KOPT-K1 (cell line): ENCODE results near the gene POLR2E.

Experiments used
- H3K27ac ChIP-seq: fragments of 200-600 bp; sonication (generic); 2 replicates; pipeline ENCODE4 v1.5.1; 2016; ENCODE audit warnings: antibody characterized with exemption, mild to moderate bottlenecking, low read depth, low read length; ENCODE audit not compliant: poor library complexity, severe bottlenecking
- H3K36me3 ChIP-seq: fragments of 200-600 bp; sonication (generic); 2 replicates; pipeline ENCODE4 v1.5.1; 2017; ENCODE audit warnings: antibody characterized with exemption, mild to moderate bottlenecking, low read length, moderate library complexity; ENCODE audit not compliant: insufficient read depth
- H3K9me3 ChIP-seq: fragments of 200-600 bp; sonication (generic); 2 replicates; pipeline ENCODE4 v1.5.1; 2017; ENCODE audit warnings: antibody characterized with exemption, low read length, mild to moderate bottlenecking; ENCODE audit not compliant: insufficient read depth, poor library complexity, severe bottlenecking

POLR2E gene

DNA sequence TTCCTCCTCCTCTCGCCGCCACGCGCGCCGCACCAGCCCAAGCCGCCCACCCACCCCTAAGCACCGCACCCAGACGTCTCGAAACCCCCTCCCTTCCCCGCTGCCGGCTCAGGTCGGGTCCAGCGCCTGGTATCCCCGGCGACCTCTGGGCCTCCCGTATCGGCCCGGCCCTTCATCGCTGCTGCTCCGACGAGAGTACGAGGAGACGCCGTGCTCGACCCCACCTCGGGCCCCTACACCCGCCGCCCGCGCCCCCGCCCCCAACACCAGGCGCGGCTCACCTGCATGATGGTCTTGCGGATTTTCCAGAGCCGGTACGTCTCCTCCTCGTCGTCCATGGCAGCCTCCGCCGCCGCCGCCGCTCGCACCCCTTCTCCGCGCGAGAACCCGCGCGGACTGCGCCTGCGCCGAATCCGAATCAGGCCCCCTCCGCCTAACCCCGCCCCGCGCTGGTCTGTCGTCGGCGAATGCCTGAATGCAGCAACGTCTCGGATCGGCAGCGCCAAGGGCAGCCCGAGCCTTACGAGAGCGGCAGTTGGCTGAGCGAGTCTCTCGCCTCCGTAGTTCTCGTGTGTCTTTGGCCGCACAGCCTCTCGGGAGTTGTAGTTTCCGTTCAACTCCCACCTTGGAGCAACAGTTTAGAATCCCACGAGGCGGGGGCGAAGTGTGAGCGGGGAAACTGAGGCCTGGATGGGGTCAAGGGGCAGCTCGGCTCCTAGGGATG lies at the start of gene POLR2E:
TSS of gene POLR2E (minus strand) at position 398 of the 724 bp plus-strand sequence. CDS start at position 338, 60 bp downstream.
- Histone ChIP-seq H3K27ac (peak within 1 kb of the TSS; percentile 64), H3K36me3 (peaks cover 36% of the 10 kb centered on the region), H3K9me3 (no peaks in the 10 kb centered on the region)

DNA sequence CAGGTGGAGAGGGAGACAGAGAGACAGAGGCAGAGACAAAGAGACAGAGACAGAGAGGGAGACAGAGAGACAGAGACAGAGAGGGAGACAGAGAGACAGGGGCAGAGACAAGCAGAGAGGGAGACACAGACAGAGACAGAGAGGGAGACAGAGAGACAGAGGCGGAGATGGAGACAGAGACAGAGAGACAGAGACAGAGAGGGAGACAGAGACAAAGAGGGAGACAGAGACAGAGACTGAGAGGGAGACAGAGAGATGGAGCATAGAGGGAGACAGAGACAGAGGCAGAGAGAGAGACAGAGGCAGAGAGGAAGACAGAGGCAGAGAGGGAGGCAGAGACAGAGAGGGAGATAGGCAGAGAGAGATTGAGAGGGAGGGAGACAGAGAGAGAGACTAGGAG lies 49.6 kb upstream of the POLR2E start:
- H3K36me3 ChIP-seq = peaks cover 6% of the 10 kb centered on the region; the same call in 1 of the 2 replicates

DNA sequence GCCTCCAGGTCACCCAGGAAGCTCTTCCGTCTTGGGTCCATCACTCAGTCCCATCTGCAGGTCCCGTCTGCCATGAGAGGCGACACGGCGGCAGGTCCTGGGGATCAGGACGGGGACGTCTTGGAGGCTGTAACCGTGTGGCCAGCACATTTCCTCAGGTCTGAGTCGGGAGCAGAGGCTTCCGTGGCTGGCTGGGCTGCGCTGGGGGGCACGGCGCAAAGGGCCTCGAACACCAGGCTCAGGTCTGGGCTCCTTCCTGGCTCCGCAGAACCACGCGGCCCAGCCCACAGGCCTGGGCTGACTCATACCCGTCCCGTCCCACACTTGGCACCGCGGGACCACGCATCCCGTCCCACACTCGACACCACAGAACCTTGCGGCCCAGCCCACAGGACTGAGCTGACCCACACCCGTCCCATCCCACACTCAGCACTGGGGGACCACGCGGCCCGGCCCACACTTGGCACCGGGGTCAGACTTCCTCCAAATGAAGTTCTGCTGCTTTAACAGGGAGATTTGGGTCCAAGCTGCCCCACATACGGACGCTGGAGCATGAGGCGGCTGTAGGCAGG lies 48.7 kb upstream of the POLR2E start:
- no peaks in the 10 kb centered on the region for H3K9me3 ChIP-seq
- H3K27ac ChIP-seq = no peak overlapping the region
- peaks cover 6% of the 10 kb centered on the region; the same call in 1 of the 2 replicates for H3K36me3 ChIP-seq

More for the DNA sequence above, 49.6 kb upstream of the POLR2E start:
- Histone ChIP-seq H3K9me3 (no peaks in the 10 kb centered on the region), H3K27ac (no peak overlapping the region)

DNA sequence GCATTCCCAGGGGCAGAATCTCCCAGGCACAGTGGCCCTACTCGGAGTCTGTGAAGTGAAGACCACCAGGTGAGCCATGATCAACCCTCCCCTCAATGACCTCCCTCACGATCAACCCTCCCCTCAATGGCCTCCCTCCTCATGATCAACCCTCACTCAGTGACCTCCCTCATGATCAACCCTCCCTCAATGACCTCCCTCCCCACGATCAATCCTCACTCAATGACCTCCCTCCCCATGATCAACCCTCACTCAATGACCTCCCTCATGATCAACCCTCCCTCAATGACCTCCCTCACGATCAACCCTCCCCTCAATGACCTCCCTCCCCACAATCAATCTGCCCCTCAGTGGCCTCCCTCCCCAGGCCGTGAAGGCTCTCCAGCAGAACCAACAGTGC lies 46.8 kb upstream of the POLR2E start:
- Histone ChIP-seq H3K36me3 (peaks cover 6% of the 10 kb centered on the region; the same call in 1 of the 2 replicates), H3K27ac (no peak overlapping the region), H3K9me3 (no peaks in the 10 kb centered on the region)

DNA sequence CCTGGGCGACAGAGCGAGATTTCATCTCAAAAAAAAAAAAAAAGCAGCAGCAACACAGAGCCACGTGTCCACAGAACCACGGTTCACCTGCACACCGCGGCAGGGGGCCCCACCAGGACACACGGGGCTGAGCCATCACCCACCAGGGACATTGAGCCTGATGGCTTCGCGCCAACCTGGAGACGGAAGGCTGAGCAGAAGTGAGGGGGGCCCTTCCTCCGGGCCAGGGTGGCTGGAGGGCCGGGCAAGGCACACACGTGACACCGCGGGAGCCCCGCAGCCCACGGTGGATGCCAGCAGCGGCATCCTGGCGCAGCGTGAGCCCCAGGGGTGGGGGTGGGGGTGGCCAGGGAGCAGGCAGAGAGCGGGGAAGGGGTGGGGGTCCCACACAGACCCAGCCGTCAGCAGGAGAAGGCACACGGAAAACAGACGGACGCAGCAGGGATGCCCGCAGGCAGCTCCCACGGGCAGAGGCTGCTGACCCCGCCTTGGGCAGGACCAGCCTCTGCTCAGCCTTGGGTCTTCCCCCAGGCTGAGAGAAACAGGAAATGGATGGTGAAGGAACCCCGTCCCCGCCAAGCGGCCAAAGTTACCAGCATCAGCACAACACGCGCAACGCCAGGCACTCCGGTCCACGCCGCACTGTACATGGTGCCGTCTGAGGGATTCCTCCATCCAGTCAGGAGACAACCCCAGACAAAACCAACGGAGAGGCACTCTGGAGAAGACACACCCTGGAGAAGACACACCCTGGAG lies 45.3 kb upstream of the POLR2E start:
- Histone ChIP-seq H3K27ac (no peak overlapping the region), H3K36me3 (peaks cover 6% of the 10 kb centered on the region; the same call in 1 of the 2 replicates), H3K9me3 (no peaks in the 10 kb centered on the region)

DNA sequence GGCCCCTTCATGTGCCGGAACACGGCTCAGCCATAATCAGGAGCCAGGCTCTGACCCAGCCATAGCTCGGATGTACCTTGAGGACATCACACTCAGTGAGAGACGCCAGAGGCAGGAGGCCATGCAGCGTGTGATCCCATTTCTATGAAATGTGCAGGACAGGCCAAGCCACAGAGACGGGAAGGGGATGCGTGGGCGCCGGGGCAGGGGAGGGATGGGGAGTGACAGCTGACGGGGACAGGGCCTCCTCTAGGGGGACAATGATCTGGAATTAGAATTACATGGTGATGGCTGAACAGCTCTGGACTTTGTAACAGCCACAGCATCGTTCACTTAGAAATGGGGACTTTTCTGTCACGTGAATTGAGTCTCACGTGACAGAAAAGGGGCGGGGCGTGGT lies 44.0 kb upstream of the POLR2E start:
- H3K27ac ChIP-seq = no peak overlapping the region
- H3K36me3 ChIP-seq = peaks cover 6% of the 10 kb centered on the region; the same call in 1 of the 2 replicates
- H3K9me3 ChIP-seq = no peaks in the 10 kb centered on the region

DNA sequence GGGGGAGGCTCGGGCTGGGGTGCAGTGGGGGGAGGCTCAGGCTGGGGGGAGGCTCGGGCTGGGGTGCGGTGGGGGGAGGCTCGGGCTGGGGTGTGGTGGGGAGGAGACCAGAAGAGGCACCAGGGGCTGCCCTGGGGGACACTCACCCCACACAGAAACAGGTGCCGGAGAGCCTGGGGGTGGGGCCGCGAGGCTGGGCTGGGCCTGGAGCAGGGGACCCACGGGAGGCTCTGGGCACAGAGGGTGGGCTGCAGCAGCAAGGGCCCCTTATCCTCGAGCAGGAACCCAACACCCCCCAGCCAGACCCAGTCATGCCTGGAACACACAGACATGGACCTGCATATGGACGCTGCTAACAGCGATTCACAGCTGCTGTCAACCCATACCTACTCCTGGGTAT lies 42.9 kb upstream of the POLR2E start:
- peaks cover 6% of the 10 kb centered on the region; the same call in 1 of the 2 replicates for H3K36me3 ChIP-seq
- H3K27ac ChIP-seq = no peak overlapping the region
- no peaks in the 10 kb centered on the region for H3K9me3 ChIP-seq

DNA sequence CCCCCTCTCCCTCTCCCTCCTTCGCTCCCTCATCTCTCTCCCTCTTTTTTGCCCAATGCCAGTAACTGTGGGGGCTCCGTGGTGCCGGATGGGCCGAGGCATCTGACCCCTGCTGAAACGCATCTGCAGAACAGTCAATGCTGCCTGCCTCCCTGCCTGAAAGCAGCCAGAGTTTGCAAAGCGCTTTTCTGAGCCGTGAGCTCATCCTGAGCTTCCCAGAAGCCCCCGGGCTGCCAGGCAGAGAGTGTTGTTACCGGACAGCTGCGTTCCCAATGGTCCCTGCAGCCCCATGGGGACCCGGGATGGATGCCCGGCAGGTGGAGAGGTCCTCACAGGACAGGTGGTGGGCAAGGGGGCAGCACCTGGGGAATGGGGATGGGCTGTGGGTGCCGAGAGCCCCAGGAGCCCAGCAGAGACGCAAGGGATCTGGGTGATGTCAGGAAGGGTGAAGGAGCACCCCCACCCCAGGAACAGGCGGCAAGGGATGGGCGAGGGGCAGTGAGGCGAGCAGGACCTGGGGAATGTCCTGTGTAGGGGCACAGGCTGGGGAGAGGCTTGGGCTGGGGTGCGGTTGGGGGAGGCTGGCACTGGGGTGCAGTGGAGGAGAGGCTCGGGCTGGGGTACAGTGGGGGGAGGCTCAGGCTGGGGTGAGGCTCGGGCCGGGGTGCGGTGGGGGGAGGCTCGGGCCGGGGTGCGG lies 41.6 kb upstream of the POLR2E start:
- Histone ChIP-seq H3K36me3 (no peaks in the 10 kb centered on the region; the same call in 1 of the 2 replicates), H3K9me3 (no peaks in the 10 kb centered on the region), H3K27ac (no peak overlapping the region)

DNA sequence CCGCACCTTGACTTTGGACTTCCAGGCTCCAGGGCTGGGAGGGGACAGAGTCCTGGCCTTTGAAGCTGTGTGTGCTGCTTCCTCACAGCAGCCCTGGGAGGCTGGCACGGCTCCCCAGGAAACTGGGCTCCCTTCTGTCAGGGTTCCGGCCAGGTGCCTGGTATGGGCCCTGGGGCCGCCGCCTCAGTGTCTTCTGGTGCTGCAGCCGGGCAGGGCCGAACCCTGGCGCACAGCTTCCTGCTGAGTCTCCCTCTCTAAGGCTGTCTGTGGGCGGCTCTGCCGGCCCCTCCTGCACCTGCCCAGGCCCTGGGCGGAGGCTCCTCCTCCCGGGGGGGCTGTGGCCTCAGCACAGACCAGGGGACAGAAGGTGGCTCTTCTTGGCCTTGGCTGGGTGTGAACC lies 41.0 kb upstream of the POLR2E start:
- Histone ChIP-seq H3K27ac (no peak overlapping the region), H3K36me3 (no peaks in the 10 kb centered on the region; the same call in 1 of the 2 replicates), H3K9me3 (no peaks in the 10 kb centered on the region)

DNA sequence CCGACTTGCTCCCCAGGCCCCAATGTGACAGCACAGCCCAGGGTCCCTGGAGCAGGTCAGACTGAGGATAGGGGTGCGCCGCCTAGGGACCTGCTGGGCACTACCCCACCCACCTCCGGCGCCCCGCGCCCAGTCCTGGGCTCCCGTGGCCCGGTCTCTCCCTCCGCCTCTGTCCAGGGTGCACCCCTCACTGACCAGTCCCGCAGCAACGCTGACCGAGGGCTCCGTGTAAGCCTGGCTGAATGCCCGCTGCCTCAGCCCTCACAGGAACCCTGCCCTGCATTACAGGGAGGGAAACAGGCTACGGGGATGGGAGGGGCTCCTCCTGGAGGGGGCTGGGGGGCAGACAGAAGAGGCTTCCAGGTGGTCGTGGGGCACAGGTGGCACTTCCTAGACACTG lies 40.3 kb upstream of the POLR2E start:
- Histone ChIP-seq H3K36me3 (no peaks in the 10 kb centered on the region; the same call in 1 of the 2 replicates), H3K27ac (peak overlapping the region; percentile 9), H3K9me3 (no peaks in the 10 kb centered on the region)

DNA sequence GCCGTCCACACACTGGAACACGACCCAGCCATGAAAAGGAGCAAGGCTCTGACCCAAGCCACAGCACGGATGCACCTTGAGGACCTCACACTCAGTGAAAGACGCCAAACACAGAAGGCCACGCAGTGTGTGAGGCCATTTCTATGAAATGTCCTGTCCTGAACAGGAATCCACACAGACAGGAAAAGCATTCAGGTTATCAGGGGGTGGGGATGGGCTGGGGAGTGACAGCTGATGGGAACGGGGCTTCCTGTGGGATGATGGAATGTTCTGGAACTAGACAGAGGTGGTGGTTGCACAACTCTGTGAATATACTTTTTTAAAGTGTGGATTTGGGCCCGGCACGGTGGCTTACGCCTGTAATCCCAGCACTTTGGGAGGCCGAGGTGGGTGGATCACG lies 39.3 kb upstream of the POLR2E start:
- H3K27ac ChIP-seq = no peak overlapping the region
- H3K9me3 ChIP-seq = no peaks in the 10 kb centered on the region
- H3K36me3 ChIP-seq = no peaks in the 10 kb centered on the region; the same call in 1 of the 2 replicates

DNA sequence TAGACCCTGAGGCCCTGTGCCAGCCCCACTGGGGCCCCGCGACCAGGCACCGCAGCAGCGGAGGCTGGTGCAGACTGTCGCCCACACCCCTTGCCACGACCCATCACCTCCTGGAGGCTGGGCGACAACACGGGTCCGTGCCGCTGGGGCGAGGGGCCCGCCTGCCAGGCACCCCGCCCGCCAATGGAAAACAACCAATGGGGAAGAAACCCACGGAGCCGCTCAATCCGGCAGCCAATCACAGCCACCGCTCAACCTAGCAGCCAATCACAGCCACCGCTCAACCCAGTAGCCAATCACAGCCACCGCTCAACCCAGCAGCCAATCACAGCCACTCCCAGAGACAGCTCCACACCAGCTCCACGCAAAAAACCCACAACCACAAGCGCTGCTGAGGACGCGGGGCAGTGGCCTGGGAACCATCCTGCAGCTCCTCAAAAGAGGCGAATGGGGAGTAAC lies 38.3 kb upstream of the POLR2E start:
- Histone ChIP-seq H3K9me3 (no peaks in the 10 kb centered on the region), H3K36me3 (no peaks in the 10 kb centered on the region; the same call in 1 of the 2 replicates), H3K27ac (no peak overlapping the region)

DNA sequence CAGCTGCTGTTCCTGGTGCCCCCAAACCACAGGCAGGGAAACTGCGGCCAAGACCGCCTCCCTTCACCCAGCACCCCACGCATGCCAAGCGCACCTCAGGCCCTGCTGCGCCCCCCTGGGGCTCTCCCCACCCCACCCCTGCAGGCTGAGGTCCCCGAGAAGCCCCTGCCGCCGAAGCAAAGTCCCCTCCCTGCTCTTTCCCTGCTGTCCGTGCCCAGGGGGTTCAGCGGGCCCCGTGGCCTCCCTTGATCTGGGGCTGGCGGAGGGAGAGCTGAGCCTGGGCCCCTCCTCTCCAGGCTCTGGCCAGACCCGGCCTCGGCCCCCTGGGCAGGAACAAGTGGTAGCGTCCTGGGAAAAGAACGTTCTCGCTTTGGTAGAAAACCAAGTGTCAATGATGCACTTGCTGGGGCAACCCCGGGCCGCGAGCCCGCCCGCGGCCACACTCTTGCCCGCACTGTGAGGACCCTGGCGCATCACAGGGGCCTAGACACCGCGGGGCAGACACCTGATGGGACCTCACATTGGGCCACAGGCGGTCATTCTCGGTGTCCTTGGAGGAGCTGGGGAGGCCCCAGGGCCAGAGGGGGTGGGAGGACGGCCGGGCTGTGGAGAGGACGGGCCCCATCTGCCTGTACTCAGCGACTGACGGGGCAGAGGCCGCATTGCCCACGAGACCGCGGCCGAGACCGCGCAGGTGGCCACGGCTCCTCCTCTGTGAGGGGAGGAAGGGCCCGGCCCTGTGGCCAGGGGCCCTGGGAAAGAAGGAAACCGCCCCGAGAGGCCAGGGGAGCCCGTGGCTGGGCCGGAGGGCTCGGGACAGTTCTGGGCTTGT lies 37.6 kb upstream of the POLR2E start:
- no peaks in the 10 kb centered on the region; the same call in 1 of the 2 replicates for H3K36me3 ChIP-seq
- peak overlapping the region; percentile 71 for H3K27ac ChIP-seq
- no peaks in the 10 kb centered on the region for H3K9me3 ChIP-seq
